ENCODE results near the gene SERTAD2.

The SERTAD2 gene

DNA sequence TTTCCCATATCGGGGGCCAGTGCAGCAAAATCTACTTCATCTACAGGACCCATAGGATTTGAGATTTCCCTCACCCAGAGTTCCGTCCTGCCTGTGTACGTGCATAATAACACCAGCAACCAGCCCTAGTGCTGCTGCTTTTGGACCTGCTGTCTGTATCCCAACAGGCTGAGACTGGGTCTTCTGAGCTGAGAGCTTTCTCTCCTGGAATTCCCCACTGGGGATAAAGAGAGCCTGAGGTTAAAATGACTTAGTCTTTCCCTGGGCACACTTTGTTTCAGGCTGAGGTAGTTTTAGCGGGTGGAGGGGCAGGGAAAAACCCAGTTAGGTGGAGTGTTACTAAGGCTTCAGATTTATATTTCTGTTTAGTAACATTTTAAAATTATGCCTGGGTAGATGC lies 62.5 kb downstream of the SERTAD2 start:
- DNase-seq (ENCODE audit: insufficient read length, low spot score) (no peak), FAIRE-seq (no peak)
- TF ChIP-seq, protein P1, sequence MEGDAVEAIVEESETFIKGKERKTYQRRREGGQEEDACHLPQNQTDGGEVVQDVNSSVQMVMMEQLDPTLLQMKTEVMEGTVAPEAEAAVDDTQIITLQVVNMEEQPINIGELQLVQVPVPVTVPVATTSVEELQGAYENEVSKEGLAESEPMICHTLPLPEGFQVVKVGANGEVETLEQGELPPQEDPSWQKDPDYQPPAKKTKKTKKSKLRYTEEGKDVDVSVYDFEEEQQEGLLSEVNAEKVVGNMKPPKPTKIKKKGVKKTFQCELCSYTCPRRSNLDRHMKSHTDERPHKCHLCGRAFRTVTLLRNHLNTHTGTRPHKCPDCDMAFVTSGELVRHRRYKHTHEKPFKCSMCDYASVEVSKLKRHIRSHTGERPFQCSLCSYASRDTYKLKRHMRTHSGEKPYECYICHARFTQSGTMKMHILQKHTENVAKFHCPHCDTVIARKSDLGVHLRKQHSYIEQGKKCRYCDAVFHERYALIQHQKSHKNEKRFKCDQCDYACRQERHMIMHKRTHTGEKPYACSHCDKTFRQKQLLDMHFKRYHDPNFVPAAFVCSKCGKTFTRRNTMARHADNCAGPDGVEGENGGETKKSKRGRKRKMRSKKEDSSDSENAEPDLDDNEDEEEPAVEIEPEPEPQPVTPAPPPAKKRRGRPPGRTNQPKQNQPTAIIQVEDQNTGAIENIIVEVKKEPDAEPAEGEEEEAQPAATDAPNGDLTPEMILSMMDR (IDR thresholded peaks at IDR 0.05; ENCODE audit: insufficient read depth, missing control alignments) = no peak

DNA sequence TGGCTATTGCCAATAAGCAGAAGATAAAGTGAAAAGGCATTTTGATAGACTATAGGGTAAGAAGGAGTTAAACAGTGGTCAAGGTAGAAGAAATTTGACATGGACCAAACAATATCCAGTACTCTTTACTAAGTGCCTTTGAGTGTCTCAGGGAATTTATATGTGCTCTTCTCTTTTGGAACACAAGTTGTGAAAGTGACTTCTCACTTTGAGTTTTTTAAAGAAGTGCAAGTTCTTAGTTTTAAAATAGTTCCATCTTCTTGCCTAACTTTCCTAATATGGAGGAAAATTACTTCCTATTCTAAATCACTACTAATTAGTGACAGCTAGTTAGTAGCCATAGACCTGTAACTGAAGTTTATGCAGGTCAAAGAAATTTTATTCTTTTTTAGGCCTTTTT lies 66.2 kb downstream of the SERTAD2 start:
- no peak for DNase-seq (ENCODE audit: insufficient read length, low spot score)
- TF ChIP-seq, protein P1 (IDR thresholded peaks at IDR 0.05; ENCODE audit: insufficient read depth, missing control alignments) = no peak
- no peak for FAIRE-seq

- TF ChIP-seq, protein P1 (IDR thresholded peaks at IDR 0.05; ENCODE audit: insufficient read depth, missing control alignments) = peak; percentile 72
- FAIRE-seq (peak; percentile 89), DNase-seq (ENCODE audit: insufficient read length, low spot score) (no peak)
Observed at GRCh38 chr2:64586883-64587481, 66.7 kb downstream of the SERTAD2 start.

GRCh38 chr2:64586054-64586453 lies 67.7 kb downstream of the SERTAD2 start:
- FAIRE-seq = no peak
- DNase-seq (ENCODE audit: insufficient read length, low spot score) = no peak
- TF ChIP-seq, protein P1 (IDR thresholded peaks at IDR 0.05; ENCODE audit: insufficient read depth, missing control alignments) = no peak

GRCh38 chr2:64582774-64583340 lies 70.9 kb downstream of the SERTAD2 start:
- TF ChIP-seq, protein P1 (IDR thresholded peaks at IDR 0.05; ENCODE audit: insufficient read depth, missing control alignments) = no peak
- no peak for FAIRE-seq
- DNase-seq (ENCODE audit: insufficient read length, low spot score) = no peak

- DNase-seq (ENCODE audit: insufficient read length, low spot score) = no peak
- TF ChIP-seq, protein P1 (IDR thresholded peaks at IDR 0.05; ENCODE audit: insufficient read depth, missing control alignments) = no peak
- FAIRE-seq = no peak
Observed at GRCh38 chr2:64581777-64582539, 71.8 kb downstream of the SERTAD2 start.

Measured in D721Med (cell line).